Measurements from ENCODE around the gene ATAD2B. TPM values are rescaled to one million over a fixed set of nuclear protein-coding genes. Genes with fewer than 3 reads are reported as not detected.

ATAD2B gene
- total RNA-seq, 2 donors from 2014 or later: 21.8 to 28.8 TPM

GRCh38 chr2:23718931-23719700 lies 207.8 kb downstream of the ATAD2B start:
- DNase-seq (ENCODE audit: low spot score): no peak
- intact Hi-C loops (cut with DNase I): no loop called here

- intact Hi-C loops (cut with DNase I): no loop called here
- no peak for DNase-seq (ENCODE audit: low spot score)
These were observed 213.6 kb downstream of the ATAD2B start for GRCh38 chr2:23713351-23713750.

GRCh38 chr2:23712756-23713151 lies 214.2 kb downstream of the ATAD2B start:
- no peak for DNase-seq (ENCODE audit: low spot score)
- intact Hi-C loops (cut with DNase I): no loop called here

GRCh38 chr2:23711979-23712755 lies 214.8 kb downstream of the ATAD2B start:
- intact Hi-C loops (cut with DNase I): no loop called here
- no peak for DNase-seq (ENCODE audit: low spot score)

GRCh38 chr2:23709311-23709710 lies 217.6 kb downstream of the ATAD2B start:
- intact Hi-C loops (cut with DNase I): loop anchor here in 1 of 2 donors (10.0 kb wide), 1 partner anchor 1575 kb away; no protein-coding TSS in a partner anchor
- no peak for DNase-seq (ENCODE audit: low spot score)

GRCh38 chr2:23708771-23709170 lies 218.2 kb downstream of the ATAD2B start:
- intact Hi-C loops (cut with DNase I): loop anchor here in 1 of 2 donors (10.0 kb wide), 1 partner anchor 1576 kb away; no protein-coding TSS in a partner anchor
- no peak for DNase-seq (ENCODE audit: low spot score)

GRCh38 chr2:23707096-23707495 lies 219.8 kb downstream of the ATAD2B start:
- intact Hi-C loops (cut with DNase I): loop anchor here in 1 of 2 donors (10.0 kb wide), 1 partner anchor 1578 kb away; no protein-coding TSS in a partner anchor
- DNase-seq (ENCODE audit: low spot score): no peak

- DNase-seq (ENCODE audit: low spot score): peak; percentile 67
- intact Hi-C loops (cut with DNase I): loop anchor here in 1 of 2 donors (10.0 kb wide), 1 partner anchor 1578 kb away; no protein-coding TSS in a partner anchor
These were observed 220.3 kb downstream of the ATAD2B start for GRCh38 chr2:23706613-23707078.

GRCh38 chr2:23705771-23706612 lies 220.9 kb downstream of the ATAD2B start:
- intact Hi-C loops (cut with DNase I): loop anchor here in 1 of 2 donors (10.0 kb wide), 1 partner anchor 1579 kb away; no protein-coding TSS in a partner anchor
- no peak for DNase-seq (ENCODE audit: low spot score)

- intact Hi-C loops (cut with DNase I): loop anchor here in 1 of 2 donors (10.0 kb wide), 1 partner anchor 1581 kb away; no protein-coding TSS in a partner anchor
- DNase-seq (ENCODE audit: low spot score): peak; percentile 70
These were observed 223.1 kb downstream of the ATAD2B start for GRCh38 chr2:23703583-23704385.

GRCh38 chr2:23703037-23703582 lies 223.8 kb downstream of the ATAD2B start:
- intact Hi-C loops (cut with DNase I): loop anchor here in 1 of 2 donors (10.0 kb wide), 1 partner anchor 1582 kb away; no protein-coding TSS in a partner anchor
- no peak for DNase-seq (ENCODE audit: low spot score)

GRCh38 chr2:23700627-23701026 lies 226.3 kb downstream of the ATAD2B start:
- DNase-seq (ENCODE audit: low spot score): no peak
- intact Hi-C loops (cut with DNase I): loop anchor here in 1 of 2 donors (10.0 kb wide), 1 partner anchor 1584 kb away; no protein-coding TSS in a partner anchor

- DNase-seq (ENCODE audit: low spot score): no peak
- intact Hi-C loops (cut with DNase I): no loop called here
These were observed 227.4 kb downstream of the ATAD2B start for GRCh38 chr2:23699580-23699925.

- DNase-seq (ENCODE audit: low spot score): peak; percentile 80
- intact Hi-C loops (cut with DNase I): no loop called here
These were observed 228.0 kb downstream of the ATAD2B start for GRCh38 chr2:23698721-23699579.
